ENCODE data around the gene ZNF574.

ZNF574 gene

DNA sequence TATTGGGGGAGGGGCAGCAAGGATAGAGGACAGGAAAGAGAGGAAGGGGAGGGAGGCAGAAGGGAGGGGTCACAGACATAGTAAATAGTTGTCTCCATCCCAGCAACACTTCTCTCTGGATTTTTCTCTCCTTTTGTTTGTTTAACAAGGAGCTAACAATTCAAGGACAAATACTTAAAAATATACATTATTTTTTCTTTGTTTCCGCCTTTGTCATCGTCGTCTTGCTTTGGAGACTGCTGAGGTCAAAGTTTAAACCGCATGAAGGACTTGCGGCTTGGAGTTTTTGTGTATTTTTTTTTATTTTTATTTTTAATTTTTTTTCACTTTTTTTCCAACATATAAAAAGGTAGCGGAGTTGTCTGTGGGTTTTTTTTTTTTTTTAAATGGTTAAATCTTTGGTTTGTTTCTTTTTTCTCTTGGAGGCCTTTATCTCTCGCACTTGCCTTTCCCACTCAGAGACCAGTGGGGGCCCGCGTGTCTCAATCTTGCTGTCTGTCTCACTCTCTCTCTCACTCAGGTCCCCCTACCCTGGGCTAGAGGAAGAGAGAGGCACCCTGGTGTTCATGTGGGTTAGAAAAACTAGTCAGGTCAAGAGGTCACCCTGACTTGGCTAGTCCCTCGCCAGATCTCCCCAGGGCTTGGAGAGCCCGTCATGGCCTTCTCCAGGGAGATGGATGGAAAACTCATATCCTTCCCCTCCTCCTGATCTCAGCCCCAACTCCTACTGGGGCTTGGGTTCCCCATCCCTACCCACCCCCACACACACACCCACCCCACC is 11.0 kb downstream of the ZNF574 start:
- H3K4me1 ChIP-seq, result peaks cover 0 to 13% (median 0%) of the 10 kb centered on the region in 4 donors
- no peak for DNase-seq
- peaks cover 8 to 24% (median 15%) of the 10 kb centered on the region in 3 donors for H3K36me3 ChIP-seq
- no peak overlapping the region for H3K27ac ChIP-seq
- TF ChIP-seq, protein P1, sequence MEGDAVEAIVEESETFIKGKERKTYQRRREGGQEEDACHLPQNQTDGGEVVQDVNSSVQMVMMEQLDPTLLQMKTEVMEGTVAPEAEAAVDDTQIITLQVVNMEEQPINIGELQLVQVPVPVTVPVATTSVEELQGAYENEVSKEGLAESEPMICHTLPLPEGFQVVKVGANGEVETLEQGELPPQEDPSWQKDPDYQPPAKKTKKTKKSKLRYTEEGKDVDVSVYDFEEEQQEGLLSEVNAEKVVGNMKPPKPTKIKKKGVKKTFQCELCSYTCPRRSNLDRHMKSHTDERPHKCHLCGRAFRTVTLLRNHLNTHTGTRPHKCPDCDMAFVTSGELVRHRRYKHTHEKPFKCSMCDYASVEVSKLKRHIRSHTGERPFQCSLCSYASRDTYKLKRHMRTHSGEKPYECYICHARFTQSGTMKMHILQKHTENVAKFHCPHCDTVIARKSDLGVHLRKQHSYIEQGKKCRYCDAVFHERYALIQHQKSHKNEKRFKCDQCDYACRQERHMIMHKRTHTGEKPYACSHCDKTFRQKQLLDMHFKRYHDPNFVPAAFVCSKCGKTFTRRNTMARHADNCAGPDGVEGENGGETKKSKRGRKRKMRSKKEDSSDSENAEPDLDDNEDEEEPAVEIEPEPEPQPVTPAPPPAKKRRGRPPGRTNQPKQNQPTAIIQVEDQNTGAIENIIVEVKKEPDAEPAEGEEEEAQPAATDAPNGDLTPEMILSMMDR (IDR thresholded peaks at IDR 0.05), result no peak
- no peaks in the 10 kb centered on the region for H3K27me3 ChIP-seq
- intact Hi-C loops (cut with DNase I; ENCODE audit: low total_unique reads), result no loop called here
- no peaks in the 10 kb centered on the region for H3K9me3 ChIP-seq
- no peak overlapping the region for H3K4me3 ChIP-seq

GRCh38 chr19:42088471-42089190 is 12.7 kb downstream of the ZNF574 start:
- no peaks in the 10 kb centered on the region for H3K27me3 ChIP-seq
- H3K4me1 ChIP-seq, result peaks cover 0 to 13% (median 1%) of the 10 kb centered on the region in 4 donors
- H3K36me3 ChIP-seq, result peaks cover 3 to 9% (median 6%) of the 10 kb centered on the region in 3 donors
- TF ChIP-seq, protein P1 (IDR thresholded peaks at IDR 0.05), result no peak
- DNase-seq, result no peak
- H3K9me3 ChIP-seq, result no peaks in the 10 kb centered on the region
- peak overlapping the region in 1 of 2 donors; percentile 19 for H3K27ac ChIP-seq
- intact Hi-C loops (cut with DNase I; ENCODE audit: low total_unique reads), result no loop called here
- H3K4me3 ChIP-seq, result peak overlapping the region in 1 of 2 donors; percentile 7

DNA sequence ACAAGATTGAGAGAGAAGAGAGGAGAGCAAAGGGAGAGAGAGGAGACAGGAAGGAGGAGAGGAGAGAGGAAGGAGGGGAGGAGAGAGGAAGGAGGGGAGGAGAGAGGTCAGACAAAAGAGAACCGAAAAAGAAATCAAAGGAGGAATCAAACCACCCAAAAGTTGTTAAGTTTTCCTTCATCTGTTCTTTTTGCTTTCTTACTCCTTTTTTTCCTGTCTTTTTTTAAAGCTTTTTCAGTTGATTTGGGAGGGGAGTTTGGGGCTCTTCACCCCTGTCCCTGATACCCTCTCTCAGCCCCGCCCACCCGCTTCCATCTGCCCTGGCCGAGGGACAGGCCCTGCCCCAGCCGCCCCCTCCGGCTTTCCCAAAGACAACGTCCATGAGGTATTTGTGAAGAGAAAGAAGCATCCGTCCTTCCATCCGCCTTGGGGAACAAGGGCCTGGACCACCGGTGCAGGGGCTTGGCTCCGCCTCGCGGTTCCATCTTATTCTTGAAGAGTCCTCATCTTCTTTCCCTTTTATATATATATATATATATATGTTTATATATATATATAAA is 13.3 kb downstream of the ZNF574 start:
- TF ChIP-seq, protein P1 (IDR thresholded peaks at IDR 0.05), result no peak
- no peaks in the 10 kb centered on the region for H3K27me3 ChIP-seq
- no peak overlapping the region for H3K4me3 ChIP-seq
- no peaks in the 10 kb centered on the region for H3K9me3 ChIP-seq
- no peak for DNase-seq
- H3K4me1 ChIP-seq, result peaks cover 0 to 13% (median 2%) of the 10 kb centered on the region in 4 donors
- H3K36me3 ChIP-seq, result peaks cover 0 to 2% (median under 1%) of the 10 kb centered on the region in 3 donors
- intact Hi-C loops (cut with DNase I; ENCODE audit: low total_unique reads), result no loop called here
- peak overlapping the region in 1 of 2 donors; percentile 19 for H3K27ac ChIP-seq

- no peaks in the 10 kb centered on the region for H3K27me3 ChIP-seq
- TF ChIP-seq, protein P1 (IDR thresholded peaks at IDR 0.05), result no peak
- DNase-seq, result no peak
- no peaks in the 10 kb centered on the region for H3K9me3 ChIP-seq
- H3K4me3 ChIP-seq, result no peak overlapping the region
- H3K4me1 ChIP-seq, result peaks cover 0 to 13% (median 2%) of the 10 kb centered on the region in 4 donors
- no peak overlapping the region for H3K27ac ChIP-seq
- no peaks in the 10 kb centered on the region for H3K36me3 ChIP-seq
- intact Hi-C loops (cut with DNase I; ENCODE audit: low total_unique reads), result no loop called here
Observed at GRCh38 chr19:42089772-42090171, 13.8 kb downstream of the ZNF574 start.

GRCh38 chr19:42090672-42091071 is 14.7 kb downstream of the ZNF574 start:
- DNase-seq, result no peak
- intact Hi-C loops (cut with DNase I; ENCODE audit: low total_unique reads), result no loop called here
- Histone ChIP-seq H3K27ac (no peak overlapping the region), H3K9me3 (no peaks in the 10 kb centered on the region), H3K4me1 (peaks cover 0 to 13% (median 2%) of the 10 kb centered on the region in 4 donors), H3K4me3 (no peak overlapping the region), H3K27me3 (peaks cover 0 to 5% of the 10 kb centered on the region in 2 donors), H3K36me3 (no peaks in the 10 kb centered on the region)
- TF ChIP-seq, protein P1 (IDR thresholded peaks at IDR 0.05), result no peak
